Measurements from ENCODE around the gene SENP2. TPM values are rescaled to one million over a fixed set of nuclear protein-coding genes. Genes with fewer than 3 reads are reported as not detected.
"Not testable (repeated sequence)": the region's sequence is repeated elsewhere in the genome, so short reads cannot be mapped to it uniquely, and the experiment has no call there.

SENP2 gene
- total and polyA plus RNA-seq, 2 experiments from 2014 or later, result 19.0 to 20.1 TPM

GRCh38 chr3:185657691-185658503 is 71.8 kb downstream of the SENP2 start:
- Histone ChIP-seq H3K9me3 (ENCODE audit: low read depth) (no peaks in the 10 kb centered on the region), H3K27ac (peak overlapping the region; percentile 98), H3K36me3 (ENCODE audit: low read depth) (peaks cover 22% of the 10 kb centered on the region; the same call in 1 of the 2 replicates), H3K4me3 (no peak overlapping the region), H3K9ac (peak overlapping the region; percentile 80), H4K20me1 (ENCODE audit: insufficient read depth) (no peaks in the 10 kb centered on the region), H3K79me2 (ENCODE audit: insufficient read depth) (no peaks in the 10 kb centered on the region), H2AFZ (no peak overlapping the region), H3F3A (ENCODE audit: insufficient read depth) (peaks cover 61% of the 10 kb centered on the region), H3K4me1 (ENCODE audit: insufficient read depth) (peaks cover 48% of the 10 kb centered on the region), H3K4me2 (ENCODE audit: unreplicated experiment) (no peak overlapping the region), H3K27me3 (replicated peaks; ENCODE audit: insufficient read depth) (no peaks in the 10 kb centered on the region), H3K9me2 (ENCODE audit: insufficient read depth) (no peaks in the 10 kb centered on the region)
- 83 to 86% methylated on average over 15 of the region's 15 CpGs for WGBS, 2 experiments (ENCODE audit: low coverage in 1 of 2, low lambda C conversion rate in 2 of 2, missing lambda C conversion rate in 2 of 2)
- DNase-seq, result peak; percentile 25
- in situ Hi-C loops (cut with MboI), result no loop called here
- no peak for TF ChIP-seq EZH2phosphoT487 (IDR thresholded peaks at IDR 0.05; ENCODE audit: insufficient read depth, low read depth)
- no peak for TF ChIP-seq EZH2 (IDR thresholded peaks at IDR 0.05; ENCODE audit: insufficient read depth, poor library complexity, severe bottlenecking)

GRCh38 chr3:185658504-185658912 is 72.4 kb downstream of the SENP2 start:
- Histone ChIP-seq H3K9me2 (ENCODE audit: insufficient read depth) (no peaks in the 10 kb centered on the region), H3K4me2 (ENCODE audit: unreplicated experiment) (no peak overlapping the region), H3F3A (ENCODE audit: insufficient read depth) (peaks cover 61% of the 10 kb centered on the region), H3K27ac (peak overlapping the region; percentile 98), H3K36me3 (ENCODE audit: low read depth) (peaks cover 20% of the 10 kb centered on the region; the same call in 1 of the 2 replicates), H2AFZ (no peak overlapping the region), H3K9ac (peak overlapping the region; percentile 55), H3K4me3 (no peak overlapping the region), H3K9me3 (ENCODE audit: low read depth) (no peaks in the 10 kb centered on the region), H3K27me3 (replicated peaks; ENCODE audit: insufficient read depth) (no peaks in the 10 kb centered on the region), H3K4me1 (ENCODE audit: insufficient read depth) (peaks cover 48% of the 10 kb centered on the region), H3K79me2 (ENCODE audit: insufficient read depth) (no peaks in the 10 kb centered on the region), H4K20me1 (ENCODE audit: insufficient read depth) (no peaks in the 10 kb centered on the region)
- peak; percentile 99 for DNase-seq
- in situ Hi-C loops (cut with MboI), result no loop called here
- WGBS, 2 experiments (ENCODE audit: low coverage in 1 of 2, low lambda C conversion rate in 2 of 2, missing lambda C conversion rate in 2 of 2), result 1 to 2% methylated on average over 8 of the region's 8 CpGs
- TF ChIP-seq EZH2phosphoT487 (IDR thresholded peaks at IDR 0.05; ENCODE audit: insufficient read depth, low read depth) (no peak), EZH2 (IDR thresholded peaks at IDR 0.05; ENCODE audit: insufficient read depth, poor library complexity, severe bottlenecking) (no peak)

- peaks cover 48% of the 10 kb centered on the region for H3K4me1 ChIP-seq (ENCODE audit: insufficient read depth)
- H3K4me2 ChIP-seq (ENCODE audit: unreplicated experiment), result no peak overlapping the region
- no peaks in the 10 kb centered on the region for H3K79me2 ChIP-seq (ENCODE audit: insufficient read depth)
- H3K9ac ChIP-seq, result peak overlapping the region; percentile 10
- H3F3A ChIP-seq (ENCODE audit: insufficient read depth), result peaks cover 61% of the 10 kb centered on the region
- 52 to 62% methylated on average over 1 of the region's 1 CpG for WGBS, 2 experiments (ENCODE audit: low coverage in 1 of 2, low lambda C conversion rate in 2 of 2, missing lambda C conversion rate in 2 of 2)
- DNase-seq, result no peak
- H3K9me3 ChIP-seq (ENCODE audit: low read depth), result no peaks in the 10 kb centered on the region
- TF ChIP-seq EZH2phosphoT487 (IDR thresholded peaks at IDR 0.05; ENCODE audit: insufficient read depth, low read depth), result no peak
- TF ChIP-seq EZH2 (IDR thresholded peaks at IDR 0.05; ENCODE audit: insufficient read depth, poor library complexity, severe bottlenecking), result no peak
- H3K4me3 ChIP-seq, result no peak overlapping the region
- H3K27ac ChIP-seq, result peak overlapping the region; percentile 98
- in situ Hi-C loops (cut with MboI), result no loop called here
- H4K20me1 ChIP-seq (ENCODE audit: insufficient read depth), result no peaks in the 10 kb centered on the region
- H2AFZ ChIP-seq, result no peak overlapping the region
- no peaks in the 10 kb centered on the region for H3K9me2 ChIP-seq (ENCODE audit: insufficient read depth)
- H3K36me3 ChIP-seq (ENCODE audit: low read depth), result peaks cover 20% of the 10 kb centered on the region; the same call in 1 of the 2 replicates
- H3K27me3 ChIP-seq (replicated peaks; ENCODE audit: insufficient read depth), result no peaks in the 10 kb centered on the region
These were observed 72.8 kb downstream of the SENP2 start for GRCh38 chr3:185658943-185659342.

GRCh38 chr3:185659942-185660921 is 74.1 kb downstream of the SENP2 start:
- WGBS, 2 experiments (ENCODE audit: low coverage in 1 of 2, low lambda C conversion rate in 2 of 2, missing lambda C conversion rate in 2 of 2), result 48 to 50% methylated on average over 18 of the region's 18 CpGs
- peak overlapping the region; percentile 16; the same call in 1 of the 2 replicates for H3K9ac ChIP-seq
- DNase-seq, result peak; percentile 80
- no peaks in the 10 kb centered on the region for H3K9me3 ChIP-seq (ENCODE audit: low read depth)
- H2AFZ ChIP-seq, result no peak overlapping the region
- H3F3A ChIP-seq (ENCODE audit: insufficient read depth), result peaks cover 52% of the 10 kb centered on the region
- TF ChIP-seq EZH2 (IDR thresholded peaks at IDR 0.05; ENCODE audit: insufficient read depth, poor library complexity, severe bottlenecking) (no peak), EZH2phosphoT487 (IDR thresholded peaks at IDR 0.05; ENCODE audit: insufficient read depth, low read depth) (no peak)
- H3K27me3 ChIP-seq (replicated peaks; ENCODE audit: insufficient read depth), result no peaks in the 10 kb centered on the region
- no peak overlapping the region for H3K4me3 ChIP-seq
- 0 out of 2 replicates have a peak, but pooled peaks cover 4% of the 10 kb centered on the region for H3K79me2 ChIP-seq (ENCODE audit: insufficient read depth)
- no peaks in the 10 kb centered on the region for H3K9me2 ChIP-seq (ENCODE audit: insufficient read depth)
- peaks cover 21% of the 10 kb centered on the region; the same call in 1 of the 2 replicates for H3K36me3 ChIP-seq (ENCODE audit: low read depth)
- in situ Hi-C loops (cut with MboI), result no loop called here
- H3K27ac ChIP-seq, result peak overlapping the region; percentile 98
- no peak overlapping the region for H3K4me2 ChIP-seq (ENCODE audit: unreplicated experiment)
- H3K4me1 ChIP-seq (ENCODE audit: insufficient read depth), result peaks cover 48% of the 10 kb centered on the region
- no peaks in the 10 kb centered on the region for H4K20me1 ChIP-seq (ENCODE audit: insufficient read depth)

GRCh38 chr3:185661296-185661695 is 75.2 kb downstream of the SENP2 start:
- H3K79me2 ChIP-seq (ENCODE audit: insufficient read depth); H4K20me1 ChIP-seq (ENCODE audit: insufficient read depth); H3K4me3 ChIP-seq; in situ Hi-C loops (cut with MboI); H2AFZ ChIP-seq; H3K9me2 ChIP-seq (ENCODE audit: insufficient read depth); DNase-seq; H3K27me3 ChIP-seq (replicated peaks; ENCODE audit: insufficient read depth); H3K4me2 ChIP-seq (ENCODE audit: unreplicated experiment); H3K9ac ChIP-seq; H3K9me3 ChIP-seq (ENCODE audit: low read depth): not testable (repeated sequence)
- Histone ChIP-seq H3K27ac (peak overlapping the region; percentile 6; the same call in 1 of the 2 replicates), H3F3A (ENCODE audit: insufficient read depth) (peaks cover 43% of the 10 kb centered on the region), H3K4me1 (ENCODE audit: insufficient read depth) (peaks cover 39% of the 10 kb centered on the region), H3K36me3 (ENCODE audit: low read depth) (peaks cover 21% of the 10 kb centered on the region; the same call in 1 of the 2 replicates)
- WGBS, 2 experiments (ENCODE audit: low coverage in 1 of 2, low lambda C conversion rate in 2 of 2, missing lambda C conversion rate in 2 of 2), result 89 to 90% methylated on average over 10 of the region's 10 CpGs
